K562 (cell line): ENCODE results near the gene VMA21. TPM values are rescaled to one million over a fixed set of nuclear protein-coding genes. Genes with fewer than 3 reads are reported as not detected.

ENCODE experiments used
- ATAC-seq: fragments of 200-7000 bp; cut with Tn5 transposase; 3 replicates; pipeline ENCODE4 v1.9.1; 2020; ENCODE audit warnings: moderate library complexity
- BruUV-seq: library from RNA; stranded (reverse); fragments of 400-500 nt; replicated peaks from 2 replicates; lab custom pipeline; 2021; lab: Mats Ljungman, UMichigan
- CTCF ChIA-PET: fragments of 300-600 bp; formaldehyde crosslinking; extraction: SDS; loops from one replicate; lab custom pipeline; 2021; ENCODE audit warnings: low intra/inter-chr PET ratio; lab: Yijun Ruan, JAX
- POLR2A ChIA-PET: fragments of 300-600, 350-650 bp; sonication (Branson Sonifier 250); formaldehyde crosslinking; extraction: SDS; loops from one replicate; lab custom pipeline; 2021; ENCODE audit warnings: antibody characterized with exemption, inconsistent platforms; lab: Yijun Ruan, JAX
- DNase-seq, 4 experiments: peaks; one replicate each; pipeline versions ENCODE4 v3.0.0 to v3.0.0-alpha.2; 2011 to 2018; ENCODE audit warnings: low spot score in 3 of 4, mixed read lengths in 3 of 4; ENCODE audit errors: extremely low read depth in 1 of 4
- FAIRE-seq: peaks from 2 replicates; lab custom pipeline; 2011; peaks lifted over from hg19 to GRCh38; lab: Jason Lieb, UNC
- H2AFZ ChIP-seq: 2 replicates; pipeline ENCODE4 v1.6.0; 2011; ENCODE audit warnings: low read depth, low read length, control low read depth, inconsistent platforms
- H3K27ac ChIP-seq: fragments of 200-600 bp; 3 replicates; pipeline ENCODE4 v1.8.0; 2011; ENCODE audit warnings: low read depth, mild to moderate bottlenecking, control low read depth, inconsistent platforms, low read length, moderate library complexity, mixed read lengths; ENCODE audit errors: extremely low read depth
- H3K27me3 ChIP-seq, 2 experiments: fragments of 300-600 bp in 1 of 2; 2 replicates in 1 of 2; 3 replicates in 1 of 2; pipeline versions ENCODE4 v1.6.0 to v1.8.0; 2011; ENCODE audit warnings: inconsistent platforms in 2 of 2, low read length in 2 of 2, mild to moderate bottlenecking in 1 of 2, mixed read lengths in 1 of 2, moderate library complexity in 1 of 2; ENCODE audit not compliant: control insufficient read depth in 2 of 2, insufficient read depth in 2 of 2
- H3K36me3 ChIP-seq: fragments of 300-600 bp; 3 replicates; pipeline ENCODE4 v1.8.0; 2011; ENCODE audit warnings: mild to moderate bottlenecking, low read length, inconsistent platforms; ENCODE audit not compliant: control insufficient read depth, insufficient read depth
- H3K4me1 ChIP-seq, 2 experiments: fragments of 200-600 bp in 1 of 2; replicated peaks in 1 of 2; 2 replicates in 1 of 2; 3 replicates in 1 of 2; pipeline versions ENCODE4 v1.5.1 to v1.8.0; 2011; ENCODE audit warnings: inconsistent platforms in 2 of 2, low read length in 2 of 2, mild to moderate bottlenecking in 1 of 2, mixed read lengths in 1 of 2, moderate library complexity in 1 of 2; ENCODE audit not compliant: control insufficient read depth in 2 of 2, insufficient read depth in 2 of 2
- H3K4me2 ChIP-seq: 2 replicates; pipeline ENCODE4 v1.6.1; 2011; ENCODE audit warnings: low read length, control low read depth, inconsistent platforms, mixed read lengths; ENCODE audit not compliant: insufficient read depth
- H3K4me3 ChIP-seq: fragments of 200-600 bp; sonication (generic), shearing (Covaris generic); 2 replicates; pipeline ENCODE4 v1.5.1; 2016; ENCODE audit warnings: control low read depth, inconsistent platforms
- H3K79me2 ChIP-seq: fragments of 200-600 bp; 3 replicates; pipeline ENCODE4 v1.8.0; 2011; ENCODE audit warnings: low read length, inconsistent platforms; ENCODE audit not compliant: control insufficient read depth, insufficient read depth
- H3K9ac ChIP-seq, 2 experiments: 2 replicates each; pipeline versions ENCODE4 v1.6.0 to v1.6.1; 2011; ENCODE audit warnings: low read depth in 2 of 2, low read length in 2 of 2, control low read depth in 1 of 2, inconsistent platforms in 1 of 2, mild to moderate bottlenecking in 1 of 2, mixed read lengths in 1 of 2; ENCODE audit not compliant: insufficient read depth in 1 of 2
- H3K9me1 ChIP-seq: one replicate; pipeline ENCODE4 v1.6.0; 2011; ENCODE audit warnings: inconsistent platforms, mild to moderate bottlenecking, low read length, moderate library complexity; ENCODE audit not compliant: control insufficient read depth, insufficient read depth
- H3K9me3 ChIP-seq: replicated peaks from 2 replicates; pipeline ENCODE4 v1.5.1; 2011; ENCODE audit warnings: low read depth, low read length, inconsistent platforms; ENCODE audit not compliant: control insufficient read depth, insufficient read depth
- H4K20me1 ChIP-seq: replicated peaks from 2 replicates; pipeline ENCODE4 v1.6.1; 2011; ENCODE audit warnings: low read length, inconsistent platforms, mixed read lengths; ENCODE audit not compliant: control insufficient read depth, insufficient read depth
- CTCFL ChIP-seq: IDR thresholded peaks from 2 replicates; pipeline ENCODE4 v1.6.1; 2011; ENCODE audit warnings: borderline replicate concordance, low read depth, mild to moderate bottlenecking, moderate library complexity, low read length; ENCODE audit not compliant: insufficient read depth, poor library complexity, severe bottlenecking
- NFATC3 ChIP-seq: fragments of 450-650 bp; IDR thresholded peaks from 2 replicates; pipeline ENCODE4 v1.6.1; 2017; ENCODE audit warnings: mild to moderate bottlenecking
- PTTG1 ChIP-seq: fragments of 450-650 bp; IDR thresholded peaks from 2 replicates; pipeline ENCODE4 v1.6.1; 2016; ENCODE audit warnings: low read depth, mild to moderate bottlenecking, missing genetic modification characterization, missing compliant biosample characterization
- RFX5 ChIP-seq: IDR thresholded peaks from 2 replicates; pipeline ENCODE4 v1.6.1; 2011; ENCODE audit warnings: low read depth, mild to moderate bottlenecking, improper control_type of control experiment, low read length
- TAF9B ChIP-seq: fragments of 450-650 bp; IDR thresholded peaks from 2 replicates; pipeline ENCODE4 v1.6.1; 2018; ENCODE audit warnings: mild to moderate bottlenecking; ENCODE audit not compliant: partially characterized antibody
- ZNF140 ChIP-seq: fragments of 250-450 bp; sonication (Bioruptor Pico); IDR thresholded peaks from 2 replicates; pipeline ENCODE4 v1.8.0; 2021; ENCODE audit warnings: moderate library complexity, mild to moderate bottlenecking, inconsistent platforms
- WGBS: fragments of 100-300 bp; shearing (Covaris generic); methylation state at CpG from one replicate; pipeline ENCODE4 v1.1.6; 2016; ENCODE audit warnings: low coverage, mixed read lengths; ENCODE audit not compliant: insufficient coverage; ENCODE audit errors: missing lambda C conversion rate; 5-methylcytosine and 5-hydroxymethylcytosine counted together
- in situ Hi-C: fragments of 300-500 bp; cut with MboI; formaldehyde crosslinking; loops from 4 replicates; pipeline ENCODE4 v1.15.0; 2018; ENCODE audit warnings: inconsistent platforms, mixed read lengths
- intact Hi-C: fragments of 100-400 bp; cut with micrococcal nuclease; formaldehyde crosslinking; loops from 2 replicates; pipeline ENCODE4 v1.14.2; 2022
- polyA plus RNA-seq, 8 experiments: library from polyadenylated mRNA; depleted of rRNA in 4 of 8; stranded (reverse) in 5 of 8; unstranded in 3 of 8; fragments of >200 nt; fragmentation: Nextera tagmentation in 2 of 8; fragmentation: Illumina TruSeq in 1 of 8; extraction: Ambion mirVana in 2 of 8; extraction: Trizol in 1 of 8; gene quantifications; 2 replicates each; pipeline versions ENCODE4 v1.2.1 to v1.2.3, GENCODE V29; 2011 to 2014; ENCODE audit warnings: inconsistent platforms in 1 of 8, missing spikeins in 1 of 8
- total RNA-seq, 7 experiments: library from RNA; depleted of rRNA in 6 of 7; stranded (reverse); fragments of >200 nt in 6 of 7; fragmentation: Illumina TruSeq in 2 of 7; extraction: Trizol in 2 of 7; gene quantifications; 2 replicates each; pipeline versions ENCODE4 v1.2.1 to v1.2.3, GENCODE V29; 2011 to 2021; ENCODE audit warnings: low replicate concordance in 1 of 7

VMA21 gene
- total and polyA plus RNA-seq, 9 of the 15 experiments (the other 6 are each of a cell fraction or from before 2014, with no cell fraction given), result 17.5 to 101 (median 47.5) TPM

GRCh38 chrX:151448509-151448908 is 51.5 kb downstream of the VMA21 start (continued):
- TF ChIP-seq NFATC3, result no peak
- TF ChIP-seq CTCFL, result no peak
- TF ChIP-seq PTTG1, result no peak
- no peak for TF ChIP-seq ZNF140 (CRISPR knock-in tag)
- TF ChIP-seq RFX5, result no peak

GRCh38 chrX:151458824-151459223 is 61.8 kb downstream of the VMA21 start:
- DNase-seq, result no peak
- H3K27me3 ChIP-seq, result no peaks in the 10 kb centered on the region
- ChIA-PET CTCF (no interaction called here), POLR2A (interaction anchor here (0.8 kb wide), 1 partner anchor 20 kb away, joined by 3 read pairs; no protein-coding TSS in a partner anchor)
- H3K9me3 ChIP-seq, result no peaks in the 10 kb centered on the region
- H3K9ac ChIP-seq, result no peak overlapping the region
- H3K4me1 ChIP-seq, result no peaks in the 10 kb centered on the region
- H2AFZ ChIP-seq, result no peak overlapping the region
- no peak for TF ChIP-seq TAF9B
- no peaks in the 10 kb centered on the region for H3K9me1 ChIP-seq
- intact Hi-C loops (no loop called here), in situ Hi-C loops (no loop called here)
- 0% methylated on average over 1 of the region's 1 CpG for WGBS
- H3K79me2 ChIP-seq, result no peaks in the 10 kb centered on the region
- no peak for ATAC-seq
- H4K20me1 ChIP-seq, result no peaks in the 10 kb centered on the region
- no peaks in the 10 kb centered on the region for H3K36me3 ChIP-seq
- no peak for FAIRE-seq
- H3K4me2 ChIP-seq, result no peak overlapping the region
- no peak overlapping the region for H3K4me3 ChIP-seq
- H3K27ac ChIP-seq, result no peak overlapping the region
- no TSS peak for BruUV-seq

Other genes starting within 250 kb of the VMA21 start
- gene GPR50, start 220.6 kb upstream of the VMA21 start, total RNA-seq (2014; rRNA removed), result not detected in 2 replicates
- gene GPR50, start 220.6 kb upstream of the VMA21 start, total RNA-seq (2014; rRNA removed; fragmentation: Illumina TruSeq; extraction: Trizol), result not detected in 2 replicates
- gene GPR50, start 220.6 kb upstream of the VMA21 start, total RNA-seq (2015; rRNA removed; fragmentation: Illumina TruSeq; extraction: Trizol), result not detected in 2 replicates
- 0.11 TPM in 1 of 2 replicates, not detected in the other for gene GPR50, start 220.6 kb upstream of the VMA21 start, total RNA-seq (2021)
- not detected in 2 replicates for gene GPR50, start 220.6 kb upstream of the VMA21 start, polyA plus RNA-seq (2011; rRNA removed)
- gene GPR50, start 220.6 kb upstream of the VMA21 start, polyA plus RNA-seq (2014; fragmentation: Illumina TruSeq; extraction: Trizol), result not detected in 2 replicates
- under 1 TPM in 1 of 2 experiments, not detected in 1; 0.03 TPM for gene GPR50, start 220.6 kb upstream of the VMA21 start, polyA plus RNA-seq (2014; fragmentation: Nextera tagmentation; extraction: Ambion mirVana)
- gene GPR50, start 220.6 kb upstream of the VMA21 start, polyA plus RNA-seq (2014; rRNA removed), result not detected in 2 replicates
- 9.5 and 12.3 TPM in 2 replicates for gene PASD1, start 166.5 kb downstream of the VMA21 start, total RNA-seq (2014; rRNA removed)
- gene PASD1, start 166.5 kb downstream of the VMA21 start, total RNA-seq (2014; rRNA removed; fragmentation: Illumina TruSeq; extraction: Trizol), result 10.9 and 11.3 TPM in 2 replicates
- 11.0 and 11.7 TPM in 2 replicates for gene PASD1, start 166.5 kb downstream of the VMA21 start, total RNA-seq (2015; rRNA removed; fragmentation: Illumina TruSeq; extraction: Trizol)
- gene PASD1, start 166.5 kb downstream of the VMA21 start, total RNA-seq (2021), result 9.6 and 10.5 TPM in 2 replicates
- 6.9 and 7.9 TPM in 2 replicates for gene PASD1, start 166.5 kb downstream of the VMA21 start, polyA plus RNA-seq (2011; rRNA removed)
- 12.2 and 12.8 TPM in 2 replicates for gene PASD1, start 166.5 kb downstream of the VMA21 start, polyA plus RNA-seq (2014; fragmentation: Illumina TruSeq; extraction: Trizol)
- gene PASD1, start 166.5 kb downstream of the VMA21 start, polyA plus RNA-seq (2014; fragmentation: Nextera tagmentation; extraction: Ambion mirVana), result 1 to 10 TPM; 1.7 to 4.3 TPM
- gene PASD1, start 166.5 kb downstream of the VMA21 start, polyA plus RNA-seq (2014; rRNA removed), result 11.1 and 11.3 TPM in 2 replicates